ENCODE measurements around the gene KTN1. TPM values are rescaled to one million over a fixed set of nuclear protein-coding genes. Genes with fewer than 3 reads are reported as not detected.

Gene KTN1
- total RNA-seq, 1 experiment from 2014 or later, result 180 TPM

GRCh38 chr14:55711175-55711811 is 131.3 kb downstream of the KTN1 start:
- intact Hi-C loops (cut with micrococcal nuclease), result no loop called here
- Mint-ChIP-seq H3K27ac (ENCODE audit: low read depth, unreplicated experiment) (no peak overlapping the region), H3K4me3 (ENCODE audit: unreplicated experiment) (no peak overlapping the region), H3K9me3 (ENCODE audit: unreplicated experiment) (no peaks in the 10 kb centered on the region), H3K27me3 (ENCODE audit: insufficient read depth, unreplicated experiment) (no peaks in the 10 kb centered on the region), H3K4me1 (ENCODE audit: insufficient read depth, unreplicated experiment) (peaks cover 17% of the 10 kb centered on the region), H3K36me3 (ENCODE audit: insufficient read depth, unreplicated experiment) (no peaks in the 10 kb centered on the region)
- no TSS peak for BruUV-seq (replicated peaks)
- no peak for TF ChIP-seq CTCF (IDR thresholded peaks at IDR 0.05; ENCODE audit: unreplicated experiment)
- POLR2A ChIA-PET, result interaction anchor here (0.6 kb wide), 1 partner anchor 267 kb away, joined by 3 read pairs; no protein-coding TSS in a partner anchor
- DNase-seq (ENCODE audit: unreplicated experiment), result no peak
- CTCF ChIA-PET, result interaction anchor here (0.5 to 1.6 kb wide), 5 partner anchors 21 to 763 kb away, joined by 3 to 6 read pairs (median 4); no protein-coding TSS in a partner anchor

GRCh38 chr14:55712491-55712890 is 132.5 kb downstream of the KTN1 start:
- peaks cover 10% of the 10 kb centered on the region for H3K4me1 Mint-ChIP-seq (ENCODE audit: insufficient read depth, unreplicated experiment)
- H3K27me3 Mint-ChIP-seq (ENCODE audit: insufficient read depth, unreplicated experiment), result no peaks in the 10 kb centered on the region
- H3K4me3 Mint-ChIP-seq (ENCODE audit: unreplicated experiment), result no peak overlapping the region
- CTCF ChIA-PET, result interaction anchor here (0.5 to 1.6 kb wide), 5 partner anchors 19 to 793 kb away, joined by 3 to 6 read pairs (median 3); no protein-coding TSS in a partner anchor
- no peak for TF ChIP-seq CTCF (IDR thresholded peaks at IDR 0.05; ENCODE audit: unreplicated experiment)
- H3K9me3 Mint-ChIP-seq (ENCODE audit: unreplicated experiment), result no peaks in the 10 kb centered on the region
- no peak overlapping the region for H3K27ac Mint-ChIP-seq (ENCODE audit: low read depth, unreplicated experiment)
- intact Hi-C loops (cut with micrococcal nuclease), result no loop called here
- no peaks in the 10 kb centered on the region for H3K36me3 Mint-ChIP-seq (ENCODE audit: insufficient read depth, unreplicated experiment)
- BruUV-seq (replicated peaks), result no TSS peak
- POLR2A ChIA-PET, result interaction anchor here (0.6 kb wide), 1 partner anchor 45 kb away, joined by 8 read pairs; no protein-coding TSS in a partner anchor
- no peak for DNase-seq (ENCODE audit: unreplicated experiment)

GRCh38 chr14:55713486-55713885 is 133.5 kb downstream of the KTN1 start:
- H3K36me3 Mint-ChIP-seq (ENCODE audit: insufficient read depth, unreplicated experiment), result no peaks in the 10 kb centered on the region
- H3K27me3 Mint-ChIP-seq (ENCODE audit: insufficient read depth, unreplicated experiment), result no peaks in the 10 kb centered on the region
- no TSS peak for BruUV-seq (replicated peaks)
- DNase-seq (ENCODE audit: unreplicated experiment), result peak; percentile 48
- ChIA-PET POLR2A (interaction anchor here (0.6 kb wide), 1 partner anchor 412 kb away, joined by 3 read pairs; no protein-coding TSS in a partner anchor), CTCF (interaction anchor here (0.6 to 1.1 kb wide), 5 partner anchors 66 to 777 kb away, joined by 3 to 4 read pairs (median 3); no protein-coding TSS in a partner anchor)
- no peak for TF ChIP-seq CTCF (IDR thresholded peaks at IDR 0.05; ENCODE audit: unreplicated experiment)
- H3K9me3 Mint-ChIP-seq (ENCODE audit: unreplicated experiment), result no peaks in the 10 kb centered on the region
- H3K27ac Mint-ChIP-seq (ENCODE audit: low read depth, unreplicated experiment), result no peak overlapping the region
- peaks cover 4% of the 10 kb centered on the region for H3K4me1 Mint-ChIP-seq (ENCODE audit: insufficient read depth, unreplicated experiment)
- no peak overlapping the region for H3K4me3 Mint-ChIP-seq (ENCODE audit: unreplicated experiment)
- intact Hi-C loops (cut with micrococcal nuclease), result no loop called here

GRCh38 chr14:55715889-55716288 is 135.9 kb downstream of the KTN1 start:
- no peaks in the 10 kb centered on the region for H3K27me3 Mint-ChIP-seq (ENCODE audit: insufficient read depth, unreplicated experiment)
- H3K36me3 Mint-ChIP-seq (ENCODE audit: insufficient read depth, unreplicated experiment), result no peaks in the 10 kb centered on the region
- no peaks in the 10 kb centered on the region for H3K9me3 Mint-ChIP-seq (ENCODE audit: unreplicated experiment)
- ChIA-PET POLR2A (no interaction called here), CTCF (interaction anchor here (1.5 kb wide), 1 partner anchor 16 kb away, joined by 7 read pairs; no protein-coding TSS in a partner anchor)
- no peak overlapping the region for H3K4me3 Mint-ChIP-seq (ENCODE audit: unreplicated experiment)
- TF ChIP-seq CTCF (IDR thresholded peaks at IDR 0.05; ENCODE audit: unreplicated experiment), result no peak
- H3K4me1 Mint-ChIP-seq (ENCODE audit: insufficient read depth, unreplicated experiment), result peaks cover 4% of the 10 kb centered on the region
- BruUV-seq (replicated peaks), result no TSS peak
- intact Hi-C loops (cut with micrococcal nuclease), result no loop called here
- DNase-seq (ENCODE audit: unreplicated experiment), result no peak
- no peak overlapping the region for H3K27ac Mint-ChIP-seq (ENCODE audit: low read depth, unreplicated experiment)

Measured in MCF 10A (cell line).